Endodermal cell (in vitro differentiated cells): ENCODE results near the gene OR2A5. TPM values are rescaled to one million over a fixed set of nuclear protein-coding genes. Genes with fewer than 3 reads are reported as not detected.

Experiments used
- DNase-seq: peaks from one replicate; pipeline ENCODE4 v3.0.0-alpha.2; 2017
- H3K27ac ChIP-seq: 2 replicates; pipeline ENCODE4 v1.5.1; 2013; ENCODE audit warnings: mild to moderate bottlenecking, low read depth, low read length, moderate library complexity
- H3K27me3 ChIP-seq: 2 replicates; pipeline ENCODE4 v1.6.1; 2013; ENCODE audit warnings: mild to moderate bottlenecking, low read length, moderate library complexity; ENCODE audit not compliant: insufficient read depth, control insufficient read depth, poor library complexity, severe bottlenecking
- H3K36me3 ChIP-seq: 2 replicates; pipeline ENCODE4 v1.7.0; 2013; ENCODE audit warnings: mild to moderate bottlenecking, low read length, moderate library complexity; ENCODE audit not compliant: control insufficient read depth, insufficient read depth
- H3K4me1 ChIP-seq: one replicate; pipeline ENCODE4 v1.7.0; 2013; ENCODE audit warnings: low read length; ENCODE audit not compliant: control insufficient read depth, insufficient read depth
- H3K4me3 ChIP-seq: 2 replicates; pipeline ENCODE4 v1.5.1; 2013; ENCODE audit warnings: mild to moderate bottlenecking, low read length, moderate library complexity
- H3K9ac ChIP-seq: 2 replicates; pipeline ENCODE4 v1.6.1; 2013; ENCODE audit warnings: mild to moderate bottlenecking, low read length, moderate library complexity; ENCODE audit not compliant: poor library complexity, severe bottlenecking; ENCODE audit errors: extremely low read depth
- H3K9me3 ChIP-seq: 2 replicates; pipeline ENCODE4 v1.6.1; 2013; ENCODE audit warnings: mild to moderate bottlenecking, low read length, moderate library complexity; ENCODE audit not compliant: control insufficient read depth
- H3K27ac Mint-ChIP-seq: 2 replicates; pipeline ENCODE4 v1.8.0; 2020; ENCODE audit warnings: mixed read lengths
- H3K27me3 Mint-ChIP-seq: 2 replicates; pipeline ENCODE4 v1.8.0; 2021; ENCODE audit warnings: mild to moderate bottlenecking, mixed read lengths; ENCODE audit not compliant: insufficient read depth
- H3K36me3 Mint-ChIP-seq: 2 replicates; pipeline ENCODE4 v1.8.0; 2020; ENCODE audit warnings: low read depth, mixed read lengths
- H3K4me1 Mint-ChIP-seq: 2 replicates; pipeline ENCODE4 v1.8.0; 2020; ENCODE audit warnings: mixed read lengths
- H3K4me3 Mint-ChIP-seq: 2 replicates; pipeline ENCODE4 v1.8.0; 2020; ENCODE audit warnings: mild to moderate bottlenecking, moderate library complexity, mixed read lengths
- H3K9me3 Mint-ChIP-seq: 2 replicates; pipeline ENCODE4 v1.8.0; 2020; ENCODE audit warnings: mild to moderate bottlenecking, mixed read lengths
- CTCF ChIP-seq: fragments of 200-600 bp; sonication (generic); conservative IDR thresholded peaks from 2 replicates; pipeline ENCODE4 v1.5.0; 2021; ENCODE audit warnings: antibody characterized with exemption, mild to moderate bottlenecking
- WGBS, 2 experiments: methylation state at CpG; one replicate each; pipeline versions ENCODE4 v1.1.5 to v1.1.7; 2013; ENCODE audit warnings: missing lambda C conversion rate in 2 of 2, mixed read lengths in 1 of 2; ENCODE audit not compliant: insufficient coverage in 1 of 2, insufficient read length in 1 of 2; 5-methylcytosine and 5-hydroxymethylcytosine counted together
- total RNA-seq, 2 donors: library from RNA; stranded (reverse); fragmentation: NEBNext Ultra II Directional in 1 of 2; extraction: Animal tissue kit (Norgen Biotek cat#: 25700) in 1 of 2; gene quantifications; 2 replicates in 1 of 2; 3 replicates in 1 of 2; pipeline ENCODE4 v1.2.1, GENCODE V29; 2021

The OR2A5 gene
- total RNA-seq, 2 donors from 2014 or later = not detected

- Histone ChIP-seq H3K27me3 (no peaks in the 10 kb centered on the region), H3K27ac (no peak overlapping the region), H3K36me3 (no peaks in the 10 kb centered on the region), H3K9ac (no peak overlapping the region), H3K4me3 (no peak overlapping the region), H3K9me3 (no peaks in the 10 kb centered on the region), H3K4me1 (no peaks in the 10 kb centered on the region)
- Mint-ChIP-seq H3K4me1 (peaks cover 8% of the 10 kb centered on the region), H3K9me3 (no peaks in the 10 kb centered on the region), H3K27ac (no peak overlapping the region), H3K4me3 (no peak overlapping the region), H3K27me3 (no peaks in the 10 kb centered on the region), H3K36me3 (no peaks in the 10 kb centered on the region)
- no peak for DNase-seq
- 75 to 93% methylated on average over 1 to 2 of the region's 2 CpGs for WGBS, 2 experiments
- TF ChIP-seq CTCF = no peak
Observed at GRCh38 chr7:144069953-144070352, 21.2 kb downstream of the OR2A5 start.

GRCh38 chr7:144074374-144074773 is 25.6 kb downstream of the OR2A5 start:
- no peaks in the 10 kb centered on the region for H3K9me3 ChIP-seq
- no peak for DNase-seq
- no peak overlapping the region for H3K4me3 Mint-ChIP-seq
- no peak overlapping the region for H3K4me3 ChIP-seq
- H3K27me3 Mint-ChIP-seq = no peaks in the 10 kb centered on the region
- H3K27ac Mint-ChIP-seq = no peak overlapping the region
- H3K27me3 ChIP-seq = no peaks in the 10 kb centered on the region
- no peaks in the 10 kb centered on the region for H3K9me3 Mint-ChIP-seq
- no peaks in the 10 kb centered on the region for H3K4me1 ChIP-seq
- no peaks in the 10 kb centered on the region for H3K36me3 ChIP-seq
- no peaks in the 10 kb centered on the region for H3K36me3 Mint-ChIP-seq
- H3K9ac ChIP-seq = no peak overlapping the region
- peak; percentile 42 for TF ChIP-seq CTCF
- H3K27ac ChIP-seq = no peak overlapping the region
- WGBS, 2 experiments = 93 to 94% methylated on average over 8 of the region's 8 CpGs
- no peaks in the 10 kb centered on the region for H3K4me1 Mint-ChIP-seq

GRCh38 chr7:144085978-144086377 is 37.2 kb downstream of the OR2A5 start, which contains the start of gene OR2A12:
Gene OR2A12, plus strand, starts transcription at chr7:144086278. Its CDS starts 8,830 bp downstream, at chr7:144095108.
- Histone ChIP-seq H3K4me3 (no peak within 1 kb of the TSS), H3K9me3 (peaks cover 4% of the 10 kb centered on the region), H3K9ac (no peak within 1 kb of the TSS), H3K27me3 (no peaks in the 10 kb centered on the region), H3K36me3 (no peaks in the 10 kb centered on the region), H3K27ac (no peak within 1 kb of the TSS), H3K4me1 (no peaks in the 10 kb centered on the region)
- no peaks in the 10 kb centered on the region for H3K27me3 Mint-ChIP-seq
- H3K27ac Mint-ChIP-seq = no peak within 1 kb of the TSS
- H3K36me3 Mint-ChIP-seq = no peaks in the 10 kb centered on the region
- no peak within 1 kb of the TSS for H3K4me3 Mint-ChIP-seq
- peaks cover 1% of the 10 kb centered on the region for H3K4me1 Mint-ChIP-seq
- WGBS, 2 experiments = 88% methylated on average over 2 of the region's 2 CpGs; no CpG with 5 or more reads in 1 of the 2 experiments
- no peak for TF ChIP-seq CTCF
- no peak for DNase-seq
- H3K9me3 Mint-ChIP-seq = peaks cover 3% of the 10 kb centered on the region
